ENCODE results near the gene PRKN.

DNA sequence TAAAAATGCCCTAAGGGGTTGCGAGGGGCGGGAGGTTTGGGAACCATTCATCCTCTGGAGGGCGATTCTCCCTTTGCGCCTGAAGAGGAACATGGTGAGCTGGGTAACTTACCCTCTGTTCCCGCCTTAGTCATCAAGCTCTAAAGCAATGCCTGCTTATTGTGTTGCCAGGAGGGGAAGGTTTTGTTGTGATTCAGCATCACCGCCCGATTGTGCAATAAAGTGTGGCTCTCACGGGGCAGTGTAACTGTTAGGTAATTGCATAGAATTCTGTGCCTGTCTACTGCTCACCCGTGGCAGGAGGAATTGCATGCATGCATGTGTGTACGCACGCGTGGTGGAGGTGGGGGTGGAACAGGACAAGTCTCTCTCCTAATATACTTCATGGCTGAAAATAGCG, 1358.2 kb downstream of the PRKN start:
- TF ChIP-seq, protein P1, sequence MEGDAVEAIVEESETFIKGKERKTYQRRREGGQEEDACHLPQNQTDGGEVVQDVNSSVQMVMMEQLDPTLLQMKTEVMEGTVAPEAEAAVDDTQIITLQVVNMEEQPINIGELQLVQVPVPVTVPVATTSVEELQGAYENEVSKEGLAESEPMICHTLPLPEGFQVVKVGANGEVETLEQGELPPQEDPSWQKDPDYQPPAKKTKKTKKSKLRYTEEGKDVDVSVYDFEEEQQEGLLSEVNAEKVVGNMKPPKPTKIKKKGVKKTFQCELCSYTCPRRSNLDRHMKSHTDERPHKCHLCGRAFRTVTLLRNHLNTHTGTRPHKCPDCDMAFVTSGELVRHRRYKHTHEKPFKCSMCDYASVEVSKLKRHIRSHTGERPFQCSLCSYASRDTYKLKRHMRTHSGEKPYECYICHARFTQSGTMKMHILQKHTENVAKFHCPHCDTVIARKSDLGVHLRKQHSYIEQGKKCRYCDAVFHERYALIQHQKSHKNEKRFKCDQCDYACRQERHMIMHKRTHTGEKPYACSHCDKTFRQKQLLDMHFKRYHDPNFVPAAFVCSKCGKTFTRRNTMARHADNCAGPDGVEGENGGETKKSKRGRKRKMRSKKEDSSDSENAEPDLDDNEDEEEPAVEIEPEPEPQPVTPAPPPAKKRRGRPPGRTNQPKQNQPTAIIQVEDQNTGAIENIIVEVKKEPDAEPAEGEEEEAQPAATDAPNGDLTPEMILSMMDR (IDR thresholded peaks at IDR 0.05) = no peak
- TF ChIP-seq POLR2A (IDR thresholded peaks at IDR 0.05) (no peak), EP300 (IDR thresholded peaks at IDR 0.05) (no peak)
